Stimulated activated CD8-positive, alpha-beta memory T cell treated with anti-CD3 and anti-CD28 coated beads, Interleukin-15, amount 100 ng/mL, for 24 hours (primary cell): ENCODE results near the gene FSTL4.

Experiments
- DNase-seq: peaks from one replicate; pipeline ENCODE4 v3.0.0-alpha.2; 2020; ENCODE audit warnings: low read depth

FSTL4 gene

GRCh38 chr5:133259199-133259997 is 352.9 kb downstream of the FSTL4 start:
- DNase-seq: no peak

- DNase-seq: no peak
Observed at GRCh38 chr5:133257977-133258376, 354.4 kb downstream of the FSTL4 start.

- no peak for DNase-seq
Observed at GRCh38 chr5:133256276-133256675, 356.1 kb downstream of the FSTL4 start.

DNA sequence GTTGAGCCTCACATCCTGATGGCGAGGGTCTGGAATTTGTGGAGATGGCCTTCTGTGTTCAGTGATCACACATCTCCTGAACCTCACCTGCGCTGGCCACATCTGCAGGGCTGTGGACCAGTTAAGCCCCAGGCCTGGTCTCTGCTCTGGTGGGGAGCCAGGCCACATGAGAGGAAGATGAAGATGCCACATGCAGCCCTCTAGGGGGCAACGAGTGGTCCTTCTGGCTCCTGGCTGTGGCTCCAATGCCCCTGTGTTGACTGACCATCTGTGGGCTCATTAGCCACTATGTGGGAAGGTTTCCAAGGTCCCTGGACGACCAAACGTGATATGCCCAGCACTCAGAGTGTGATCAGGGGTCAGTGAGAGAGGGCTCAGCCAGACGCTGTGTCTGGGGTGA is 357.5 kb downstream of the FSTL4 start:
- DNase-seq: no peak

DNA sequence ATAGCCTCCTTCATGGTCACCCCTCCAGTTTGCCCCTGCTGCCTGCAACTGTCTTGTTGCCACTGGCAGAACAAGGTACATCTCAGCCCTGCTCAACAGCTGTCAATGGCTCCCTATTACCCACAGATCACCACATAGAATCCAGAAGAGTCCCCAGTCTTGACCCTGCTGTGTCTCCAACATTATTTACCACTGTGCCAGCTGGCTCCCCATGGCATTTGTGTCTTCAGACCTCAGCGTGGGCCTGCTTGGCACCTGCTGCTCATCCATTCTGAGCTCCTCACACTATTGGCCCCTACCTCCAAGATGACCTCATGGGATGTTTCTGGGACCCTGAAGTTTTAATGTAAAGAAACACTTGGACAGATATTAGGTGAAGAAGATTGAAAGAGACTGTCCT is 358.7 kb downstream of the FSTL4 start:
- DNase-seq: no peak

GRCh38 chr5:133253070-133253469 is 359.3 kb downstream of the FSTL4 start:
- DNase-seq: no peak

GRCh38 chr5:133252133-133252480 is 360.2 kb downstream of the FSTL4 start:
- no peak for DNase-seq

DNA sequence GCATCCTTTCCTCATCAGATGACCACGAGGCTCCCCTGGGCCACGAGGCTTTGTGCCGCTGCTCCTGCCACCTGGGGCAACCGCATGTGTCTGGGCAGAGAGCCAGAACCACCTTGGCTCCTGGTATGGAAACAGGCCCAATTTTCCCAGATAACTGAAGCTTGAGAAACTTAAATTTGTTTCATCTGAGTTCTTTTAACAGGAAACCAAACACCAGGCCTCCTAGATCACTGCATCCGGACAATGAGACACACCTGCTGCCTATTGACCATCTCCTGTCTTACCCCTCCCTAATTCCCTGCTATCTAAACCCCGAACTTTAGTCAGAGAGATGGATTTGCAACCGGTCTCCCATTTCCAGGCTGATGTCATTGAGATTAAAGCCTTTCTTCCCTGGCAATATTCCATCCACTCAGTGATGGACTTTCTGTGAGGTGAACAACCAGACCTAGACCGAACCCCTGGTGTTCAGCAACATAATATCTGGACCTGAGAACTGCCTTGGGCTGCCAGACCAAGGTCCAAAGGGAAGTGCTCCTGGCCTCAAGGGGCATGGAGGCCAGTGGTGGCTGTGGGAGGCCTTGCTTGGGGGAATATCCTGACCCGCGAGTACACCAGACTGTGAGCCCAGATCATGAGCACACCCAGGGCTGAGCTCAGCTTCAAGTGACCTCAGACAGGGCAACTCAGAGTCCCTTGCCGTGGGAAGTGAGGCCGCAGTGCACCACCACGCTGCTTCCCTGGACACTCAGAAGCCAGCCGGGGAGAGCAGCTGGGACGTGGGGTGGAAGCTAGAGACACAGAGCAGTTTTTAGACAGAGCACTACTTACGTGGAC is 360.8 kb downstream of the FSTL4 start:
- no peak for DNase-seq

DNA sequence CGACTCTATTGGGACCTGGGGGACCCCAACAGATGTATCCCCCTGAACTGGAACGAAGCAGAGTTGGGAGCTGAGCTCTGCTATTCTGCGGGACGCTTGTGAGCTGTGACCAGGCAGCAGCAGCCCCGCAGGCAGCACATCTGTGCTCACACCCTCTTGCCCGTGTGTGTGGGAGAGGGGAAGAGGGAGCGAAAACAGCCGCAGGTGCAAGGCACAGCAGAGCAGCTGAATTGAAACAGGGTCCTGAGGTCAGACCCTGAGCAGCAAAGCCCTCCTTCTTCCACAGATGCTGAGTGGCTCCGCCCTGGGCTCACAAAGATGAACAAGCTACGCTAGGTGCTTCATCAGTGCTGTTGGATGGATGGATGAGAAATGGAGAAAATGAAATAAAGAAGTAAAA is 361.8 kb downstream of the FSTL4 start:
- no peak for DNase-seq

DNA sequence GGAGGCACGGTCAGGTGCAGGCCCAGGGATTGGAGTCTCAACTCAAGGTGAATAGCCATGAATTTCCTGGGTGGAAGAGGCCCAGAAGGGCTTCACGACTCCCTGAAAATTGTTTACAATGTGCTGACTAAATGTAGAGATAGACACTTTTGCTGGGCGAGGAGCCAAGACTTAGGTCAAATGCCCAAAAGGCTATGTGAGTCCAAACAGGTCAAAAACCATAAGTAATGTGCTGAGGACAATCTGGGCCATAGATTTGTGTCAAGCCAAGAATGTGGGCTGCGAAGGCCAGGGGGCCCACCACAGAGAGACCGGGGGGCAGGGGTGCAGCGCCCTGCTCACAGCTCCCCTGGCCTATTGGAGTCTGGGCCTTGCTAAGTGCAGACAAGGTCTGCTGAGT is 362.7 kb downstream of the FSTL4 start:
- no peak for DNase-seq

DNA sequence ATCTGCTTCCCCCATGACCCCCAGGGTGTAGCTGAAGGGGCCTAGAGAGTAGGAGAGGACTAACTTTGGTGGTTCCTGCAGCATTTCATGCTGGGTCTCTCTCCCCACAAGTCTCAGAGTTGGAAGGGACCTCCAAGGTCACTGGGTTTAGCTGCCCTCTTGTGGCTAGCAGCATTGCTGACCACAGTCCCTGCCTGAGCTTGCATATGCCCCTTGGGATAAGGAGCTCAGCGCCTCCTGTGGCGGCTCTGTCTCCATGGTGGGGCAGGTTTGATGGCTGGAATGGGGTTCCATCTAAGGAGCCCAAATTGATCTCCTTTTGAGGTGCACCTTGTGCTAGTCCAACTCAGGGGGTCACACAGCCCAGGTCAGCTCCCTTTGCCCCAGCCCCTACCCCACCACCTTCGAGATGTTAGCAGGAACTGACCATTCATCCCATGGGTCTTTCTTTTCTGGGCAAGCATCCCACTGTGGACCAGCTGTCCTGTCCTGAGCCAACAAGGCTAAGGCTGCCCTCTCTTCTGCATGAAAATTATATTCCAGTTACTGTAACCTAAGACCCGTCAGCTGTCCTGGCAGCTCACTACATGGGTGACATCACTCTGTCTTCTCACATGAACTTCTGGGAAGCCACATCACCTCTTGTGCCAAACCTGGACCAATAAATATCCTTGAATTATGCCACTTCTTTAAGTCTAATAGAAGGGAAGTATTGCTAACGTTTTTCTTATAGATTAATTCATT is 364.3 kb downstream of the FSTL4 start:
- DNase-seq: no peak

GRCh38 chr5:133247151-133247709 is 365.1 kb downstream of the FSTL4 start:
- DNase-seq: no peak

DNA sequence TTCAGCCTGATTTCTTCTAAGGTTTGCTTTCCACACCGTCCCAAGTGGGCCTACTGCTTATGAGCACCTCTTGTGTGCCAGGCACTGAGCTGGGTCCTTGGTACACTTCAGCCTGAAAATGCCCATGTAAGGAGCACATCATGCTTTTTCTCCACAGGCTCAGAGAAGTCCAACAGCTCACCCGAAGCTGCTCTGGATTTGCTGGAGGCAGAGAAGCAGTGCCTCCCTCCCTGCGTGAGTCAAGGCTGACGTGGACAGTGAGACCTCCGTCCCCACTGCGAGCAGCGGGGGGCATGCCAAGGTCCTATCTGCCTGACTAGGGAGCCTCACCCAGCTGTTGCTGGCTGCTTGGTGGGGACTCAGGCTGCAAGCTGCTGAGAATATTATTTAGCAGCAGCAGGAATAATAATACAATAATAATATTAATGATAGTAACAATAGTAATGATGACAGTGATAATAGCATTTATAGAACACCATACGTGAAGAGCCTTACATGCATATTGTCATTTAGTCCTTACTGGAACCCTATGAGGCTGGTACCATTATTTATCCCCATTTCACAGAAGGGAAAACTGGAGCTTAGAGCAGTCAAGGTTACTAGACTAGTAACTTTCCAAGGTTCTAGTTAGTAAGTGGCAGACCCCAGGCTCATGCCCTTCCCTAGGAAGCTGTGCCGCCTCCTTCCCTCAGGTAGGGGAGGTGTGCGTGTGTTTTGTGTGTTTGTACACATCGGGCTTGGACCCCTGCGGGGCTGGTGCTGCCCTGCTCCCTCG is 365.8 kb downstream of the FSTL4 start:
- DNase-seq: no peak

- no peak for DNase-seq
Observed at GRCh38 chr5:133246053-133246370, 366.3 kb downstream of the FSTL4 start.

DNA sequence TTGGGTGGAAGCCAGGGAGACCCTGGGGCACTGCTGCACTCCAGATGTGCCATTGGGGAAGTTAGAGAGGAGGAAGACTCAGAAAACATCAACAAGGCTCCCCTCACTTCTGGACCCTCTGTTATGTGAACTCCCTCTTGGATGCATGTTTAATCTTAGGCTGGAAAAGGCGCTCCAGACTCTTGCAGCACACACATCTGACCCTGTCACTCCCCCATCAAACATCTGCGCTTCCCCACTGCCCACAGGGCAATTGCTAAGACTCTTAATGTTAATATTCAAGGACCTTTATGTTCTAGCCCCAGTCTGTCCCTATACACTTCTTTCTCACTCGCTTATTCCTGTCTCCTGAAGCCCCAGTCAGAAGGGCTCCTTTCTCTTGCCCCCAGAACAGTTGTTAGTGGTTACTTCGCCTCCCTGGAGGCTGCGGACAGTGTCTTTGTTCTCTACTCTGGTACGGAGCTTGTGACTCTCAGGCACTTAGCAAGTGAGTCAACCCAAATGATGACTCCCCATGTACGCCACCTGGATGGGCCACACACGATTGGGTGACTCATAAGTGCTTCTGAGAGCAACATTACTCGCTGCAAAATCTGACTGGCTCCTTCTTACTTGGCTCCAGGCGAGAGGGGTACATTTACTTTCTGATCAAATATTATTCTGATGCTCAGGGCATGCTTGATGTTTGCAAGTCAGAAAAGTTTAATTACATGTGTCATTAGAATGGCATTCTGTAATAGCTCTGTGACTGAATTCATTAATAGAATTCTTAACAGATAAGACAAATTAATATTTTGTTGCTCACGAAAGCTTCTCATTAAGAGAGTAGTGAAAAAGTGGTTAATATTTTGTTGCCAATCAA is 366.9 kb downstream of the FSTL4 start:
- DNase-seq: no peak

GRCh38 chr5:133244242-133244641 is 368.1 kb downstream of the FSTL4 start:
- no peak for DNase-seq

DNA sequence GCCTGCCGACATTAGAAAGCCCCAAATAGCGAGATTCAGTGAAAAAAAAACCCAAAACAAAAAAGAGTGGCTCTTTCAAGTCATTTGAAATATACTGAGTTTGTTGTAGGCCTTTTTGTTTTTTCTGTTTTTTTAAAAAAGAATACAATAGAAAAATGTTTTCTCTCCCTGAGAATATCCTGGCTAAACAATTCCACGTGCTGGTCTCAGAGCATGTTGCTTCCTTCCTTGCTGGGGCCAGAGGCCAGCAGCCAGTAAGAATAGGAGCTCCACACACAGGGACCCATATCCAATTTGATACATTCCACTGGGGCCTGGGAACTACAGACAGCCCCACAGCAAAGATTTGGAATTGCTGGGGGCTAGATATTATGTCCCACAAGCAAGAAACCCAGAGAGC is 369.1 kb downstream of the FSTL4 start:
- no peak for DNase-seq

GRCh38 chr5:133242221-133242835 is 370.0 kb downstream of the FSTL4 start:
- DNase-seq: no peak

DNA sequence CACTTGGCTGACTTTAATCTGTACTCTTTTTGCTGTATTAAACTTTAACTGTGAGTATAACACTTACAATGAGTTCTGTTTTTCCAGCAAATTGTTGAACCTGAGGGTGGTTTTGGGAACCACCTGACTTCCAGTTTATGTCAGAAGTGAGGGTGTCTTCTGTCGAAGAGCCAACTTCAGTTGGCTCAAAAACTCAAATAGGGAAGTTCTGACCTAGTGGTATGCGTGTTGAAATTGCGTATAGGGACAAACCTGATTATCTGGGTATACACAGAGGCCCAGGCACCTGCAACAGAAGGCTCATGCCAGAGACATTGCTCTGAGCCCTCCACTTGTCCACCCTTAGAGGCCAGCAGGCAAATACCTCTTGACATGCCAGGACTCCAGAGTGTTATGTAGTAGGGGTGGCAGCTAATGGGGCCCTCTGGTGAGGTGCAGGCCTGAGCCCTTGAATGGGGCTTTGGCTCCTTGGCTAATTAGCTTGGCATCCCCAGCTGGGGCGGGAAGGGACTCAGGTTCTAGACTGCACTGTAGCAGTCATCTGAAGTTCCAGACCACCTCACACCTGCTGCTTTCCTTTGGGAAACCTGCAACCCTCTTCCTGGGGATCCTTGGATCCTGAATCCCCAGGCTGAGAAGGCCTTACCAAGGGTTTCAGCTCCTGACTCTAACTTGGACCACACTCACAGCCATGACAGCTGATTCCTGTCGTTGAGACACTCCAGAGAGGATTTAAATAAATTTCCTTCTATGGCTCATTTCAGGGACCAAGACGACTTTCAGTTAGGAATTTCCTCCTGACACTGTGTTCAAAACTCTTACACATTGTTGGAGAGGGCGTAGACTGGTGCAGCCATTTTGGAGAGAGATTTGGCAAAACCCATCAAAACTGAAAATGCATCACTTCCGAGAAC is 370.9 kb downstream of the FSTL4 start:
- no peak for DNase-seq
